GM18861 (cell line): Measurements from ENCODE around the gene CLIC3.
"Not testable (repeated sequence)": the region's sequence is repeated elsewhere in the genome, so short reads cannot be mapped to it uniquely, and the experiment has no call there.

Experiments
- ATAC-seq: cut with Tn5 transposase; IDR thresholded peaks from one replicate; pipeline ENCODE4 v1.9.1; 2021; ENCODE audit not compliant: unreplicated experiment

The CLIC3 gene

DNA sequence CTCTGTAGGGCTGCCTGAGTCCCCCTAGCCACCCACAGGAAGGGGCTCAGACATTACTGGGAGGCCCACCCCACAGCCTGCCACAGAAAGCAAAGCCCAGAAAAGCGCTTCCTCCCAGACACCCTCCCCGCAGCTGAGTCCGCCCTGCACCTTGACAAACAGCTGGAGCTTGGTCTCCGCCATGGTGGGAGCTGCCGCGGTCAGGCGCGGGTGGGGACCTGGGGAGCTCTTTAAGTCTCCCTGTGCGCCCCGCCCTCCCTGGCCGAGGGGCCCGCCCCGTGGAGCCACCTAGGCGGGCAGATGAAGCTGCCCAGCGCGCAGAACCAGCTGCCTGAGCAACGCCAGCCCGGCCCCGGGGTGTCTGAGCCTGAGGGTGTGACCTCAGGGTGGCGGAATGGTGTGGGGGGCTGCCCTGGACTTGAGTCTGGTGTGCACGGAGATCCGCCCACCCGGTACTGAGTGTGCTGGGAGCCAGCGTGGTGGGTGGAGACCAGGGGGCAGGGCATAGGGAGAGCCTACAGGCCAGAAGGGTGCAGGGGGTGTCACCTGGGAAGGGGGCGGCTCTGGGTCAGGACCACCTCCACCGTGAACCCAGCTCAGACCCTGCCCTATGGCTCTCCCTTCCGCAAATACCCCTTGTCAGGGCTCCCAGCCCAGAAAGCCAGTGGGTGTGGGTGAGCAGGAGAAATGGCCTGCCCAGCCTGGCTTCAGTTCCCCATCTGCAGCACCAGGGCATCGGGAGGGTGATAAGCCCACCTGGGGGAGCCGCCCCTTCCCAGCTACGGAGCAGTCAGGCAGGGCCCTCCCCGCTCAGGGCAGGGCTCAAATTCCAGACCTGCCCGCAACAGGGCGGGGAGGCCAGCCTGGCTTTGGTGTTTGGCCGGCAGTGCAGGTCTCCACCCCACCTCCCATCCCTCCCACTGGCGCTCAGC lies at the start of gene CLIC3:
CLIC3 (minus strand) TSS at position 208 of the 932 bp plus-strand sequence; CDS start at position 183, 25 bp downstream.
- no peak for ATAC-seq

DNA sequence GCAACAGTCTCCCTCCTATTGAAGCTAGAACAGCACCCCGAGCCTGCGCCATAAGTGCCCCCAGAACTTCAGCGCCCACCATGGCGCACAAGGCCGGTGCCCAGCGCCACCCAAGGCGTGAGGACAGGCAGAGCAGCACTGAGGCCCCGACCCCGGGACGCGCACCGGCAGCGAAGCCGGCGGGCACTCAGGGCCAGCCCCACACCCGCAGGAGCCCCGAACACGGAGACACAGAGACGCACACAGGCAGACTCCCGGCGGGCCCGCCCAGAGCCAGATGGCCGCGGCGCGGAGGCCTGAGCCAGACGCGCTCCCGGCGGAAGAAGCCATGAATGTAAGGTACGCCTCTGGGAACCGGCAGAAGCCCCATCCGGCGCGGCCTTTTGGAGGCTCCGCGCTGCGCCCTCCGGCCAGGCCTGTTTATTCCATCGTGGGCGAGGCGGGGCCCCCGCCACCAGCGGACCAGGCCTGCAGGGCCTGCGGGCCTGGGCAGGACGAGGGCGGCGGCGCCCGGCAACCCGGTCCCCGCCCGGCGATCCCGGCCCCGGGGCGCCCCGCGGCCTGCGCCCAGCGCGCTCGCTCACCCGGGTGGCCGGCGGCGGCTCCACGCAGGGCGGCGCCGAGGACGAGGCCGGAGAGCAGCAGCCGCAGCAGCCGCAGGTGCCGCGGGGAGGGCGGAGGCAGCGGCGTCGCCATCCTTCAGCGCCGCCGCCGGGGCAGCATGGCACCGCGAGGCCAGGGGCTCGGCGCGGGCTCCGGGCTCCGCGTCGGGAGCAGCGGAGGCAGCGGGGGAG lies 49.1 kb upstream of the CLIC3 start:
- no peak for ATAC-seq

DNA sequence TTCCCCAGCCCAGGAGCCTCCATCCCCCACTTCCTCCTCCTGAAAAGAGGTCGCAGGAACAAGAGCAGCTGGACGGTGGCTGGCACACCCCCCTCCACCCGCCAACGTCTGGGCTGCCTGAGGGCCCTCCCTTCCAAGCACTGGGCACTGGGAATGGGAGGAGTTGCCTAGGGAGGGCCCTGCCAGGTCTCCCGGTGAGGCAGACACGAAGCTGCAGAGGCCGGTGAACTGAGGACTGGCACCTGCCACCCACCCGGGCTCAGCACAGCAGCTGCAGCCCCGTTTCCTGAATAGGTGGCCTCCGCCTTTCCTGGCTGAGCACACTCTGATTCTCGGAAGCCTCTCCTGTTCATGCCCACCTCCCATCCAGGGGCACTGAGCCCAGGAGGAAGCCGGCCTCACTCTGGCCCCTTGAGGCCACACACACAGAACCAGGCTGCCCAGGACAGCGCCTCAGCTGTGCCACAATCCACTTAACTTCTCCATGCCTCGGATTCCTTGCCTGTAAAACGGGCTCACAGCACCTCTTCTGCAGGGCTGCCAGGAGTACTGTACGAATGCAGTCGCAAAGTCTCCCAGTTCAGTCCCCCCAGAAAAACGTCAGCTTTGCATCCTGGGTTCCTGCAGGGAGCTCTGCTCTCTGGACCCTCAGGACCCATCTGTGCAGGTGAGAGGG lies 48.3 kb upstream of the CLIC3 start:
- no peak for ATAC-seq

GRCh38 chr9:137044037-137044436 lies 47.7 kb upstream of the CLIC3 start:
- no peak for ATAC-seq

GRCh38 chr9:137042751-137043727 lies 46.7 kb upstream of the CLIC3 start:
- ATAC-seq: no peak

GRCh38 chr9:137041124-137041523 lies 44.8 kb upstream of the CLIC3 start:
- no peak for ATAC-seq

DNA sequence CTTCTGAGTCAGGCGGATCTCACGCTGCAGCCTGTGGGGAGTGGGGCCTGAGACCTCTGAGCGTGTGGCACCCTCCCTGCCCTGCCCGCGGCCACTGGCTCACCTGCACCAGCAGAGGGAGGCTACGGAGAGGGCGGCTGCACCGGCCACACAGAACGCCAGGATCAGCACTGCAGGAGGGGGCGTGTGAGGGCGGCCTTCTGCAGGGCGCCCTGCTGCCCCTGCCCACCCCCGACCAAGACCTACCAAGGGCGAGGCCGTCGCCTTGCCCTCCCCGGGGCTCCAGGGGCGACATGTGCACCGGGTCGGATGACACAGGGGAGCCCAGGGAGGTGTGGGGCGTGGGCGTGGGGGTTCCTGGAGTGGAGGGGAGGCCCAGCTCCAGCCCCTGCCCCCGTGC lies 44.2 kb upstream of the CLIC3 start:
- ATAC-seq: no peak

DNA sequence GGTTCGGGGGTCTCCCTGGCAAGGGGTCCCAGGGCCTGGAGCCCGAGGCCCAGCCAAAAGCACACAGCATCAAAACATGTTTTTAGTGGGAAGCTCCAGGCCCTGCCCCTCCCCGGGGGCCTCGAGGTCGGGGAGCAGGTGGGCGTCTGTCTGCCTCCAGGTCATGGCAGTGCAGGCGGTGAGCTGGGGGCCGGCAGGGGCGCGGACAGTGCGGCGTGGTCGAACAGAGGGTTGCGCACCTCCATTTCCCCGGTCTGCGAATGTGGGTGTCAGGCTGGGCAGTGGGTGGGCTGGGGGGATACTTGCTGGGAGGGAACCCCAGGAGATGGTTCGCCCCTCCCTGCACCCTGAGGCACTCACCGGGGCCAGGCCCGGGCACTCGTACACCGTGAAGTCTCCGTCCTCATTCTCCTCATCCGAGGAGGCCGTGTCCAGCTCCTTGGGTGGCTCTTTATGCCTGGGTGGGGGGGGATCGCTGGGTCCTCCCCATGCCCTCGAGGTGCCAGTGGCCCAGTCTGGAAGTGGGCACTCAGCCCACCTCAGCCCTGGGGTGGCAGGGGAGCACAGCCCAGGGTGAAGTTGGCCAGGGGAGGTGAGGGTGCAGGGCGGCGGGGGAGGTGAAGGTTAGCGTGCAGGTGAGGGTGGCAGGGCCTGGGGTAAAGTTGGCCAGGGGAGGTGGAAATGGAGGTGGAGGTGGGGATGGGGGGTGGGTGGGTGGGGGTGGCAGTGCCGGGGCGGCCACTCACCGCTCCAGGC lies 43.4 kb upstream of the CLIC3 start:
- ATAC-seq: no peak

DNA sequence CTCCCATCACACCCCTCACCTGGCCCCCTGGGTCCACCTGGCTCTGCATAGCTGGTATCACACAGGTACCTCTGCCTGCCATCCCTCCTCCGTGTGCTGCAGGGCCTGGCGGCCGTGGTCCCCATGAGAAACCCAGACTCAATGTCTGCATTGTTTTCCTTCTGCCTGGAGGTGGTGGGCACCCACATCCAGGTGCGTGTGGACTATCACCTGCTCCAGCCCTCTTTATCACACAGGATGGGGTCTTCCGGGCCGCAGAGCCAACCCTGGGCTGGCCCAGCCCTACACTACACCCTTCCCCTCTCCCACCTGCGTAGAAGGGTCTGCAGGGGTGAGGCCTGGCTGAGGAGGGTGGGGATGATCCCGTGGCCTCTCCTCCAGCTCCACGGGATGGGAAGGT lies 42.5 kb upstream of the CLIC3 start:
- ATAC-seq: no peak

- no peak for ATAC-seq
These were observed 41.1 kb upstream of the CLIC3 start for GRCh38 chr9:137037483-137037882.

GRCh38 chr9:137037035-137037434 lies 40.7 kb upstream of the CLIC3 start:
- ATAC-seq: no peak

- ATAC-seq: no peak
These were observed 39.6 kb upstream of the CLIC3 start for GRCh38 chr9:137035937-137036336.

GRCh38 chr9:137035507-137035834 lies 39.1 kb upstream of the CLIC3 start:
- no peak for ATAC-seq

- ATAC-seq: peak; percentile 30
These were observed 38.5 kb upstream of the CLIC3 start for GRCh38 chr9:137034709-137035506.

- ATAC-seq: peak; percentile 7
These were observed 37.8 kb upstream of the CLIC3 start for GRCh38 chr9:137034039-137034708.

DNA sequence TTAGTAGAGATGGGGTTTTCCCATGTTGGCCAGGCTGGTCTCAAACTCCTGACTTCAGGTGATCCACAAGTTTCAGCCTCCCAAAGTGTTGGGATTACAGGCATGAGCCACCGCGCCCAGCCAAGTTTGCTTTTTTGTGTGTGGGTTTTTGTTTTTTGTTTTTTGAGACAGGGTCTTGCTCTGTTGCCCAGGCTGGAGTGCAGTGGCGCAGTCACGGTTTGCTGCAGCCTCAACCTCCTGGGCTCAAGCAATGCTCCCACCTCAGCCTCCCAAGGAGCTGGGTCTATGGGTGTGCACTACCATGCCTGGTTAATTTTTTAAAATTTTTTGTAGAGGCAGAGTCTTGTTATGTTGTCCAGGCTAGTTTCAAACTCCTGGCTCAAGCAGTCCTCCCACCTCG lies 37.1 kb upstream of the CLIC3 start:
- not testable (repeated sequence) for ATAC-seq

GRCh38 chr9:137032858-137033257 lies 36.5 kb upstream of the CLIC3 start:
- ATAC-seq: no peak

DNA sequence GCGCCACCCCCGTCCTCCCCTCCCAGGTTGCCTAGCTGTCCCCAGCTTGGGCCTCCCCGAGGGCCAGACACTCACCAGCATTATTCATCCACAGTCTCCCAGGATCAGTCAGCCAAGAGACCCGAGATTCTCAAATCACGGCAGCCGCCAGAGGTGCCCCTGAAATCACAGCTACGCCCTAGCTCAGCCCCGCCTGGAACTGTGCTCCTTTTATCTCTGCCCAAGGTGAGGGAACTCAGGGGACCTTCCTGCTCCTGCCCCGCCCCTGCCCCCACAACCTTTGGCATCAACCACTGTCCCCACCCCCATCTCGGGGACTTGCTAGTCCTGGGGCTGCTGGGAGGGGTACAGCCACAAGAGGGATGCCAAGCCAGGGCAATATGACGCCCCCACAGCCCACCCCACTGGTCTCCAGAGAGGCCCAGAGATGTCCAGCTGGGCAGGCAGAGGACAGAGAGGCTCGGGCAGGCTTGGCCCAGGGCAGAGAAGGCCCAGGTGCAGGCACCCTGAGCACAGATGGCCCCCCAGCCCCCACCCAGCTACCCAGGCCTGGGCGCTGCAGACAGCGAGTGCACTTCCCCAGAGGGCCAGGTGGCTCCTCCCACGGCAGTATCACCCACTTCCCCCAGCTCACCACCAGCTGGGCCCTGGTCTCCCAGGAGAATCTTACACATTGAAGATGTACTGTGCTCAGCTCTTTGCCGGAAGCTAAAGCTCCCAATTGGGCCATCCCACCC lies 35.7 kb upstream of the CLIC3 start, which contains the start of gene FUT7:
FUT7 (minus strand) TSS at position 185 of the 737 bp plus-strand sequence; CDS start at position 88, 97 bp downstream.
- no peak for ATAC-seq
